Measurements from ENCODE around the gene PELO. TPM values are rescaled to one million over a fixed set of nuclear protein-coding genes. Genes with fewer than 3 reads are reported as not detected.
"Not testable (repeated sequence)": the region's sequence is repeated elsewhere in the genome, so short reads cannot be mapped to it uniquely, and the experiment has no call there.

The PELO gene
- total and polyA plus RNA-seq, 12 donors: 4.7 to 28.1 (median 21.1) TPM

- H3K36me3 ChIP-seq: no peaks in the 10 kb centered on the region
- TF ChIP-seq CTCF (IDR thresholded peaks at IDR 0.05): no peak
- ATAC-seq: no peak
- DNase-seq: no peak
- peak overlapping the region in 3 of 10 donors; percentile 22 to 42 (median 25) for H3K27ac ChIP-seq
- H3K27me3 ChIP-seq: no peaks in the 10 kb centered on the region
- H3K9me3 ChIP-seq: no peaks in the 10 kb centered on the region
- peaks cover 4 to 75% (median 50%) of the 10 kb centered on the region in 9 donors for H3K4me1 ChIP-seq
- 89 to 91% methylated on average over 1 of the region's 1 CpG for WGBS, 2 donors
- intact Hi-C loops (cut with DNase I): loop anchor here in 1 of 10 donors (5.0 kb wide), 1 partner anchor 34 kb away; no protein-coding TSS in a partner anchor
- no peak overlapping the region for H3K4me3 ChIP-seq
These were observed 30.1 kb downstream of the PELO start for GRCh38 chr5:52817818-52818217.

GRCh38 chr5:52818360-52818759 is 30.6 kb downstream of the PELO start:
- DNase-seq (no peak), ATAC-seq (no peak)
- Histone ChIP-seq H3K27ac (peak overlapping the region in 3 of 10 donors; percentile 22 to 42 (median 25)), H3K9me3 (no peaks in the 10 kb centered on the region), H3K36me3 (no peaks in the 10 kb centered on the region), H3K27me3 (no peaks in the 10 kb centered on the region), H3K4me3 (no peak overlapping the region), H3K4me1 (peaks cover 4 to 76% (median 49%) of the 10 kb centered on the region in 9 donors)
- TF ChIP-seq CTCF (IDR thresholded peaks at IDR 0.05): no peak
- 74 to 76% methylated on average over 1 of the region's 1 CpG for WGBS, 2 donors
- intact Hi-C loops (cut with DNase I): loop anchor here in 1 of 10 donors (5.0 kb wide), 1 partner anchor 34 kb away; no protein-coding TSS in a partner anchor

GRCh38 chr5:52818807-52819206 is 31.1 kb downstream of the PELO start:
- peak overlapping the region in 3 of 10 donors; percentile 22 to 42 (median 25) for H3K27ac ChIP-seq

GRCh38 chr5:52821901-52822300 is 34.2 kb downstream of the PELO start:
- intact Hi-C loops (cut with DNase I): loop anchor here in 1 of 10 donors (2.0 kb wide), 1 partner anchor 45 kb away; no protein-coding TSS in a partner anchor
- peaks cover 0 to 53% (median 20%) of the 10 kb centered on the region in 9 donors for H3K4me1 ChIP-seq
- no peak for ATAC-seq
- TF ChIP-seq CTCF (IDR thresholded peaks at IDR 0.05): no peak
- H3K9me3 ChIP-seq: no peaks in the 10 kb centered on the region
- 49 to 57% methylated on average over 1 of the region's 1 CpG for WGBS, 2 donors
- H3K27ac ChIP-seq: peak overlapping the region in 7 of 10 donors; percentile 1 to 71 (median 45)
- H3K4me3 ChIP-seq: no peak overlapping the region
- no peaks in the 10 kb centered on the region for H3K27me3 ChIP-seq
- H3K36me3 ChIP-seq: no peaks in the 10 kb centered on the region
- DNase-seq: no peak

More at GRCh38 chr5:52818807-52819206, 31.1 kb downstream of the PELO start:
- H3K36me3 ChIP-seq, DNase-seq, ATAC-seq, H3K4me3 ChIP-seq, H3K27me3 ChIP-seq, H3K9me3 ChIP-seq: not testable (repeated sequence)
- 77 to 81% methylated on average over 3 of the region's 3 CpGs for WGBS, 2 donors
- intact Hi-C loops (cut with DNase I): loop anchor here in 1 of 10 donors (5.0 kb wide), 1 partner anchor 33 kb away; no protein-coding TSS in a partner anchor
- H3K4me1 ChIP-seq: peaks cover 4 to 74% (median 44%) of the 10 kb centered on the region in 9 donors

- 14 to 27% methylated on average over 6 of the region's 6 CpGs for WGBS, 2 donors
- Histone ChIP-seq H3K4me1 (peaks cover 0 to 47% (median 17%) of the 10 kb centered on the region in 9 donors), H3K27me3 (no peaks in the 10 kb centered on the region), H3K36me3 (no peaks in the 10 kb centered on the region), H3K27ac (peak overlapping the region in 7 of 10 donors; percentile 5 to 71 (median 45)), H3K9me3 (peaks cover 0 to under 1% (median 0%) of the 10 kb centered on the region in 11 donors), H3K4me3 (peak overlapping the region in 1 of 10 donors; percentile 4)
- intact Hi-C loops (cut with DNase I): no loop called here
- ATAC-seq (peak; percentile 91 to 98 (median 96)), DNase-seq (peak; percentile 80 to 90)
- TF ChIP-seq CTCF (IDR thresholded peaks at IDR 0.05): no peak
These were observed 34.7 kb downstream of the PELO start for GRCh38 chr5:52822437-52822836.

Data from heart right ventricle (tissue), 16 donors.